ENCODE measurements around the gene ZNF527.
A peak's percentile ranks its signal among the peaks of the same experiment; 100 is the strongest.
"Not testable (repeated sequence)": the region's sequence is repeated elsewhere in the genome, so short reads cannot be mapped to it uniquely, and the experiment has no call there.

Gene ZNF527

DNA sequence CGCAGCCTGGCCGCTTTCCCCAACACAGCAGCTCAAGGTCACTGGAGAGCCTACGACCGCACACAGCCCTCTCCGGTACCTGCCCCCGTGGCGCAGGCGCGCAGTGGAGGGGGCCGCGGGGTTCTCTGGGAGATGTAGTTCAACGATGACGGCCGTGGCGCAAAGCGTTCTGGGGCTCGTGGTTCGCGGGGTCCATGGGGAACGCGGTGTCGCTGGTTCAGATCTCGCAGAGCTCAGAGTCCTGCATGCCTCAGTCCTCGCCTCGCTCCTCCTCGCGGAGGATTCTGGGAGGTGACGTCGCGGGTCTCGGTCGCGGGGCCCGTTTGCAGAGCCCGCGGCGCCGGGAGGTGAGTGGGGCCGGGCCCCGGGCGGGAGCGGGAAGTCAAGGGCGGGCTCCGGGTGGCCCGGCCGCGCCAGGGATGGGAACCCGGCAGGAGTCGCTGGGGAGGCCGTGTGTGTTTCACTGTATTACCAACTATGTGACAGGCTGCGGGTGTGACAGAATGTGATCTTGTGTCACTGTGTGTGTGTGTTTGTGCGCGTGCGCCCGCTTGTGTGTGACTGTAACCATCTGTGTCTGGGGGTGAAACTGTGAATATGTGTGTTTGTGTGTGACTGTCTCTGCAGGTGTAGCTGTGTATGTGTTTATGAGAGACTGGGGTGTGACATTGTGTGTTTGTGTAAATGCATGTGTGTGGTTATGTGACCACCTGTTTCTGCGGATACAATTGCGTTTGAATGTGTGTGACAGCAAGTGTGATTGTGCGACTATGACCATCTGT is at the start of gene ZNF527:
Gene ZNF527, plus strand, starts transcription at position 220 of the 782 bp plus-strand sequence. CDS start 3,100 bp downstream, outside the sequence.
- DNase-seq (ENCODE audit: low read depth, low spot score) = peak; percentile 83

DNA sequence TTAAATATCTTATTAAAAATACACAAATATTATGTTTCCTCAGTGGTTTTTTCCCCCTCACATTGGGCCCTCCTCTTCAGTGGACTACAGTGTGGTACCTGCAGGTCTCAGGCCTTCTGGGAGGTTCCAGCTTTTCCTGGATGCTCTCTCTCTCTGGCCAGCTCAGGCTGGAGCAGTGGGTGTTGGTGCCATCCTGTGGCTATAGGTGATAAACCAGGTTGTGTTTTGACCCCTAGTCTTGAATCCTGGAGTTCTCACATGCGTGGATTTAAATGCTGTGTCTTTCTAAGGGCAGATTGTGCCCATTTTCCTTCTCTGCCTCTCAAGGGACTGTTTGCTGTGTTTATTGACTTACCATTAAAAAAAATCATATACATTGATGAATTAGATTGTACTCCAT is 41.2 kb upstream of the ZNF527 start:
- no peak for DNase-seq (ENCODE audit: low read depth, low spot score)

DNA sequence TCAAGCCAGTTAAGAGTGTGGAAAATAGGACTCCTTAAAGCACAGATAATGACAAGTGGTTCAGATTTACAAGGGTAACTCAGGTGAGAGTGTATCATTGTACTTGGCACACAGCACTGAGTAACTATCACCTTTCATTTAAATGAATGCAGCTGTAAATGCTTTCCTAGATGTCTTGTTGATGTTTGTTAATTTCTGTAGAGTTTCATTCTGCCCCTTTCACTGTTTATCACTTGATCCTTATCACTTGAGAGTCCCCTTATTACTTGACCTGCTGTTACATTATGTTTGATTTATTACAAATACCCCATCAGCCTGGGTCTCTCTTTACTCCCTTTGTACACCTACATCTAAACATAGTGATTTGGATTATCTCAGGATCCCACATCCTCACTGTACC is 38.1 kb upstream of the ZNF527 start:
- no peak for DNase-seq (ENCODE audit: low read depth, low spot score)

DNA sequence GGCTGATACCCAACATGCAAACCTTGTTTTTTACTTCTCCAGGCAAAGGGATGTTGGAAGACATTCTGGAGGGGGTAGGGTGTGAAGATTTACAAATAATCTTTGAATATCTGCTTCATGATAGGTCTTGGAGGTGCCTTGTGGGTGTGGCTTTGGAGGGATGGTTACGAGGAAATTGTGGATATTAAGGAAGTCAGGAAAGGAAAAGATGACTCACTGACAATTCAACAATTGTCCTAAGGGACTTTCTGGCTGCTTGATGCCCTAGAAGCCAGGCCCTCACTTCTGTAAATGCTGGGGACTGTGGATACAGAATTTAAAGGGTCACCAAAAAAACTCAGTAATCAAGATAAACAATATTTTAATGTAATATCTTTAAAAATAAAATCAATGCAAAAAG is 37.4 kb upstream of the ZNF527 start:
- DNase-seq (ENCODE audit: low read depth, low spot score) = no peak

DNA sequence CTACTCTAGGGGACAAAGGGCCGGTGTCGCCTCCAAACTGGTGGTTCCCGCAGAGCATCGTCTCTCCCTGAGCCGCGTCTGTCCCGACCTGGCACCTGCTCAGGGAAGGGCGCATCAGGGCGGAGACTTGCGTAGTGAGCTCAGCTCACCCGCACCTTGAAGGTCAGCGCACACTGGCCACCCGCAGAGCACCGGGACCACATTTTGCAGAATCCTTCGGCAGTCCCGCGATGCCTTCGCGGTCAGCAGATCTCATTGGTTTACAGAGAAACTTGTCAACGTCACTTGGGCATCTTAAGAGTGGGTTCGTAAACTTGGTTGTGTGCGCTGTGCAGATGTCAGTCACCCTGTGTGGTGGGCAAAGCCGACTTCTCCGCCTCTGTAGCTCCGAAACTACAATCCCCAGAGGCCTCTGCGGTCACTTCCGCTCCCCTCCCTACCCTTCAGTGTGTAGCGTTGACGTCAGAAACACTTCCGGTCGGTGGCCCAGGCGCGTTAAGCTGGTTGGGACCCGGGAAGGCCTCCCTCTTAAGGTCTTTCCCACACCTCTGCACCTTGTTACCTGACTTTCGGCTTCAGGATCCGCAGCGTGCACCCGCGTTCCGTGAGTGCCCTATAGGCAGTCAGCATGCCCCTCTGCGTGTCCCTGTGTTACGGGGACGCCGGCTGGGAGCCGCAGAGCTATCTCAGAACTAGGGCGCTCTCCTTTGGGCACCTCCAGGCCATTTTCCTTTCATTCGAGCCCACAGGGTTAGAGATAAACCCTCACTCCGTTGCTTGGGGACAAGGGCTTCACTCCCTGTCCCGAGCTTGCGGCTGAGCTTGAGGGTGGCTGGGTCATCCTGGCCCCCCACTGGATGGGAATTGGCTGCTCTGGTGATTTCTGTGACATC is 36.5 kb upstream of the ZNF527 start:
- DNase-seq (ENCODE audit: low read depth, low spot score) = peak; percentile 79

DNA sequence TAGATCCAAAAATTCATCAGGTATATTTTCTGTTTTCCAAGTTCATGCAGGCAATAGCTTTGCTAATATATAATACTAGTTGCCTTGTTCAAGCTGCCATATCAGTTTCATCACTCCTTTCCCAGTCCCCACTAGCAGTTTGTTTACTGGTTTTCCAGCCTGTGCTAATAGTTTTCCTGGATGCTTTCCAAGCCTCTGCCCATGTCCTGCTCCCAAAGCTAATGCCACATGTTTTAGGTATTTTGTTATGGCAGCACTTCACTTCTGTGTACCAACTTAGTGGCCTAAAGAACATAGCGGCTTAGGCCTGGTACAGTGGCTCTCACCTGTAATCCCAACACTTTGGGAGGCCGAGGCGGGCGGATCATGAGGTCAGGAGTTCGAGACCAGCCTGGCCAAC is 28.1 kb upstream of the ZNF527 start:
- DNase-seq (ENCODE audit: low read depth, low spot score) = no peak

DNA sequence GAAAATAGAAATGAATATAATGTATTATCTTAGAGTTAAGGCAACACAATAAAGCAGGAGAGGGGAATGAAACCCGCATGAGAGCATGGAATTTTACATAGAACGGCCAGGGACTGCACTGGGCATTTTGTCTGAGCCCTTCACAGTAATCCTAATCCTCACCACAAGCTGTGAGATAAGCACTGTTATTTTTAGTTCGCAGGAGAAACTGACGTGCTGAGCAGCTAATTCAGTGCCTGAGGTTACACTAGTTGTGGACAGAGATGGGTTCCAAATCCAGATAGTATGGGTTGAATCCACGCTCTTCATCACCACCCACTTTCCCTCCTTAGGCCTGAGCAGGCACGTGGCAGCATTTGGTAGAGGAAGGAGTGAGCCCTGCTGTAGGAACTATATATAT is 24.8 kb upstream of the ZNF527 start:
- no peak for DNase-seq (ENCODE audit: low read depth, low spot score)

DNA sequence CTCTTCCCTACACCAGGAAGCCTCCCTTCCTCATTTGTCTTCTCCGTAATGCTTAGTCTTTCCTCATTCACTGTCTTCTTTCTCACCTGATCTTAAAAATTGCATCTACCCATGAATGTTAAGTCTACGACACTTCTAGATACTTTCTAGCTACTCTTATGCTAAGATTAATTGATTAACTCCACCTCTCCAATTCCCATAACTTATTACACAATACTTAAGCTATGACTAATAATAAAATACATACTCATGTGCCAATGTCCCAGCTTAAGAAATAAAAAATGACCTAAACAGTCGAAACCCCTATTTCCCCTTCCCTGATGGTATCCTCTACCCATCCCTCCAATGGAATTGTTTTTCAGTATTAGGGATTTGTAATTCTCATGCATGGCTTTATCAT is 22.8 kb upstream of the ZNF527 start:
- DNase-seq (ENCODE audit: low read depth, low spot score) = no peak

DNA sequence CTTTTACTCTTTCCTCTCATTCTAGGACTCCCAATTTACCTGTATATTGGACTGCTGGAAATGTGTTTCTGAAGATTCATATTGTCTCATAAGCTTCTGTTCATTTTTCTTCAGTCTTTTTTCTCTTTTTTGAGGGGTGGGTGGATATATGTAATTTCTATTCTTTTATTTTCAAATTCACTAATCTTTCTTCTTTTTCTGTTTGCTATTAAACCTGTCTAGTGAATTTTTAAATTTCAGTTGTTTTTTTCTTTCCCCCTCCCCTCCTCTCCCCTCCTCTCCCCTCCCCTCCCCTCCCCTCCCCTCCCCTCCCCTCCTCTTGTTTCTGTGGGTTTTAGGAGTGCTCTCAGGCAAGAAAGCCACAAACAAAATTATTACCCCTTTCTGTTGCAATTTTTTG is 16.9 kb upstream of the ZNF527 start:
- DNase-seq (ENCODE audit: low read depth, low spot score) = no peak

DNA sequence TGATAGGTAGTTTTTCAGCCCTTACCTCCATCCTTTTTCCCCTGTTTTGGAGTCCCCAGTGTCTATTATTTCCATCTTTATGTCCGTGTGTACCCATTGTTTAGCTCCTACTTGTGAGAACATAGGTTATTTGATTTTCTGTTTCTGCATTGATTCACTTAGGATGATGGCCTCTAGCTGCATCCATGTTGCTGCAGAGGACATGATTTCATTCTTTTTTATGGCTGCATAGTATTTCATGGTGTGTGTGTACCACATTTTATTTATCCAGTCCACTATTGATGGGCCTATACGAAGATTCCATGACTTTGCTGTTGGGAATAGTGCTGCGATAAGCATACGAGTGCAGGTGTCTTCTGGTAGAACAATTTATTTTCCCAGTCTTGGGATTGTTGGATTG is 15.0 kb upstream of the ZNF527 start:
- DNase-seq (ENCODE audit: low read depth, low spot score) = no peak

DNA sequence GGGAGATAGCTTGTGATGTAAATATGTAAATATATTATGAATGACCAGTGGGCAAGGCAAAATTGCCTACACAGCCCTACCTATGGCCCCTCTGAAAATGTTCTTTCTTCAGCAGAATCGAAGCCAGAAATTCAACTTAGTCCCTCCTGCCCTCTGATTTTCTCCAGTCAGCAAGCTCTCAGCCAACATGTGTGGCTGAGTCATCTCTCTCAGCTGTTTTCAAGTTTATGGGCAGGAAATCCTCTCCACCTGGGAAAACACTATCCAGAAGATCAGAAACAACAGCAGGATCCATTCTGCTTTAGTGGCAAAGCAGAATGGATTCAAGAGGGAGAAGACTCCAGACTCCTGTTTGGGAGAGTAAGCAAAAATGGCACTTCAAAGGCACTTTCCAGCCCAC is 8.9 kb upstream of the ZNF527 start:
- DNase-seq (ENCODE audit: low read depth, low spot score) = no peak

DNA sequence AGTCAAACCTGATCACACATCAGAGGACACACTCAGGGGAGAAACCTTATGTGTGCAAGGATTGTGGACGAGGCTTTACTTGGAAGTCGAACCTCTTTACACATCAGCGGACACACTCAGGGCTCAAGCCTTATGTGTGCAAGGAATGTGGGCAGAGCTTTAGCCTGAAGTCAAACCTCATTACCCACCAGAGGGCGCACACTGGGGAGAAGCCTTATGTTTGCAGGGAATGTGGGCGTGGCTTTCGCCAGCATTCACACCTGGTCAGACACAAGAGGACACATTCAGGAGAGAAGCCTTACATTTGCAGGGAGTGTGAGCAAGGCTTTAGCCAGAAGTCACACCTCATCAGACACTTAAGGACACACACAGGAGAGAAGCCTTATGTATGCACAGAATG is 8.2 kb upstream of the ZNF527 start:
- no peak for DNase-seq (ENCODE audit: low read depth, low spot score)

DNA sequence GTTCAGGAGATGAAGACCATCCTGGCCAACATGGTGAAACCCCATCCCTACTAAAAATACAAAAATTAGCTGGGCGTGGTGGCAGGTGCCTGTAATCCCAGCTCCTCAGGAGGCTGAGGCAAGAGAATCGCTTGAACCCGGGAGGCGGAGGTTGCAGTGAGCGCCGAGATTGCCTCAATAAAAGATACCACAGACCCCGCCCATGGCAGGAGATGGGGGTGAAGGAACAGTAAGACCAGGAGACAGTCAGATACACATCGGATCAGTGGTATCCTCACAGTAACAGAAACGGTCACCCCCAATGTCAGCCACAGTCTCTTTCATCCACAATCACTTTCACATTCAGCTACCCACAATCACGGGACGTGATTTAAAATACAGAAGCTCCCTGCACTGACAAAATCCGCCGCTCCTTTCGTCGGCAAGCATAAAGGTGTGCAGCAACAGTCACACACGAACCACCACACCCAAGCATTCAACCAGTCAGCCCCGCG is 466 bp upstream of the ZNF527 start:
- DNase-seq (ENCODE audit: low read depth, low spot score) = not testable (repeated sequence)

DNA sequence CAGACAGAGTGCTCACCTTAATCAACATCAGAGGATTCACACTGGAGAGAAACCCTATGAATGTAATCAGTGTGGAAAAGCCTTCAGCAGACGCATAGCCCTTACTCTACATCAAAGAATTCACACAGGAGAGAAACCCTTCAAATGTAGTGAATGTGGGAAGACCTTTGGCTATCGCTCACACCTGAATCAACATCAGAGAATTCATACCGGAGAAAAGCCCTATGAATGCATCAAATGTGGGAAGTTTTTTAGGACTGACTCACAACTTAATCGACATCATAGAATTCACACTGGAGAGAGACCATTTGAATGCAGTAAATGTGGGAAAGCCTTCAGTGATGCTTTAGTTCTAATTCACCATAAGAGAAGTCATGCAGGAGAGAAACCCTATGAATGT is 18.3 kb downstream of the ZNF527 start:
- DNase-seq (ENCODE audit: low read depth, low spot score) = no peak

DNA sequence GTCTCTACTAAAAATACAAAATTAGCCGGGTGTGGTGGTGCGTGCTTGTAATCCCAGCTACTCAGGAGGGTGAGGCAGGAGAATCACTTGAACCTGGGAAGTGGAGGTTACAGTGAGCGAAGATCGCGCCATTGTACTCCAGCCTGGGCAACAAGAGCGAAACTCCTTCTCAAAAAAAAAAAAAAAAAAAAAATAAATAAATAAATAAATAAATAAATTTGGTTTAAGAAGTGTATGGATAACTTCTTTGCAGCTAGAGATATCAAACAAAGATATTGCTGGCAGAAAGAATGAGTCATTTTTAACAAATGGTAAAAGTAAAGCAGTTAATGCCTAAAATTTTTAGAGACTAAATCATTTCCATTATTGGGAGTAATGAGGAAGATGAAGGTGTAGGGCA is 20.5 kb downstream of the ZNF527 start:
- not testable (repeated sequence) for DNase-seq (ENCODE audit: low read depth, low spot score)

DNA sequence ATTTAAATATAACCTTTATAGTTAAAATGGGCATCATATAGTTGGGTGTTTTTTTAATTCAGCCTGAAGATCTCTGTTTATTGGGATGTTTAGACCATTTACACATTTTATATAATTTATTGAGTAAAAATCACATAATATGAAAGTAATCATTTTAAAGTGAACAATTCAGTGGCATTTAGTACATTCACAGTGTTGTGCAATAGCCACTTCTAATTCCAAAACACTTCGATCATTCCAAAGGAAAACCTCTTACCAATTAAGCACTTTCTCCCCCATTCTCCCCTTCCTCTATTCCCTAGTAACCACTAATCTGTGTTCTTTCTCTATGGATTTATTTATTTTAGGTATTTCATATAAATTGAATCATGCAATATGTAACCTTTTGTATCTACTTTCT is 30.2 kb downstream of the ZNF527 start:
- no peak for DNase-seq (ENCODE audit: low read depth, low spot score)

DNA sequence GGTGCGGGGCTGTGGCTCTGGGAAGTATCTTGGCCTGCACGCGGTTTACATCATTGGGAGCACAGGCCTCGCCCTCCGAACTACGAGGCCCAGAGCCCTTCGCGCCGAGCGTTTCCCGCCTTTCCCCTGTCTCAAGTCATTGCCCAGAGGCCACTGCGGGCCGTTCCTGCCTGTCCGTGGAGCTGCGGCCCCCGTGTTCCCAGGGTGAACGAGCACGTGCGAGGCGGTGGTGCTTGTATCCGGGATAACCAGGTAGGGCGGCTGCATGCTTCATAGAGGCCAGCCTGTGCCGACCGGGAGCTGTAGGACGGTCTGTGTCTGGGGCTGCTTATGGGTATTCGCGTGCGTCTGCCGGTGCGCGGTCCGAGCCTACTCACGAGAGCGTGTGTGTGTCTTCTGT is 32.5 kb downstream of the ZNF527 start:
- DNase-seq (ENCODE audit: low read depth, low spot score) = no peak

DNA sequence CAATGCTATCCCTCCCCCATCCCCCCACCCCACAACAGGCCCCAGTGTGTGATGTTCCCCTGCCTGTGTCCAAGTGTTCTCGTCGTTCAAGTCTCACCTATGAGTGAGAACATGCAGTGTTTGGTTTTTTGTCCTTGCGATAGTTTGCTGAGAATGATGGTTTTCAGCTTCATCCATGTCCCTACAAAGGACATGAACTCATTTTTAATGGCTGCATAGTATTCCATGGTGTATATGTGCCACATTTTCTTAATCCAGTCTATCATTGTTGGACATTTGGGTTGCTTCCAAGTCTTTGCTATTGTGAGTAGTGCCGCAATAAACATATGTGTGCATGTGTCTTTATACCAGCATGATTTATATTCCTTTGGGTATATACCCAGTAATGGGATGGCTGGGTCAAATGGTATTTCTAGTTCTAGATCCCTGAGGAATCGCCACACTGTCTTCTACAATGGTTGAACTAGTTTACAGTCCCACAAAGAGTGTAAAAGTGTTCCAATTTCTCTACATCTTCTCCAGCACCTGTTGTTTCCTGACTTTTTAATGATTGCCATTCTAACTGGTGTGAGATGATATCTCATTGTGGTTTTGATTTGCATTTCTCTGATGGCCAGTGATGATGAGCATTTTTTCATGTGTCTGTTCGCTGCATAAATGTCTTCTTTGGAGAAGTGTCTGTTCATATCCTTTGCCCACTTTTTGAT is 35.4 kb downstream of the ZNF527 start:
- not testable (repeated sequence) for DNase-seq (ENCODE audit: low read depth, low spot score)

DNA sequence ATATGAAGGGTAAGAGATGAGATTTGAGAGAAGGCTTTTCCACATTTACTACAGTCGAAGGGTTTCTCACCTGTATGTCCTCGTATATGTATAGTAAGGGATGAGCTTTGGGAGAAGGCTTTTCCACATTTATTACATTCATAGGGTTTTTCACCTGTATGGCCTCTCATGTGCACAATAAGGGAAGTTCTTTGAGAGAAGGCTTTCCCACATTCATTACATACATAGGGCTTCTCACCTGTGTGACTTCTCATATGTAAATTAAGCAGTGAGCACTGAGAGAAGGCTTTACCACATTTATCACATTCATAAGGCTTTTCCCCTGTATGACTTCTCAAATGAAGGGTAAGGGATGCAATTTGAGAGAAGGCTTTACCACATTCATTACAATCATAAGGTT is 41.8 kb downstream of the ZNF527 start:
- no peak for DNase-seq (ENCODE audit: low read depth, low spot score)

DNA sequence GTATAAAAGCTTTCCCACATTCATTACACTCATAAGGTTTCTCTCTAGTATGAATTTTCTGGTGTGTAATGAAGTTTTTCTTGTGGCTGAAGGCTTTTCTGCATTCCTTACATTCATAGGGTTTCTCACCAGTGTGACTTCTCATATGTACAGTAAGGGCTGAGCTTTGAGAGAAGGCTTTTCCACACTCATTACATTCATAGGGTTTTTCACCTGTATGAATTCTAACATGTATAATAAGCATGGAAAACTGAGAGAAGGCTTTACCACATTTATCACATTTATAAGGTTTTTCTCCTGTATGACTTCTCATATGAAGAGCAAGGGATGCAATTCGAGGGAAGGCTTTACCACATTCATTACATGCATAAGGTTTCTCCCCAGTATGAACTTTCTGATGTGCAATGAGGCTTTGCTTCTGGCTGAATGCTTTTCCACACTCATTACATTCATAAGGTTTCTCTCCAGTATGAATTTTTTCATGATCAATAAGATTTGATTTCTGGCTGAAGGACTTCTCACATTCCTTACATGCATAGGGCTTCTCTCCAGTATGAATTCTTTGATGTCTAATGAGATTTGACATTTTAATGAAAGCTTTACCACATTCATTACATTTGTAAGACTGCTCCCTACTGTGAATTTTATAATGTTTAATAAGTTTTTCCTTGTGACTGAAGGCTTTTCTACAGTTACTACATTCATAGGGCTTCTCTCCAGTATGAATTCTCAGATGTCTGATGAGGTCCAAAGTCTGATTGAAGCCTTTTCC is 42.6 kb downstream of the ZNF527 start:
- no peak for DNase-seq (ENCODE audit: low read depth, low spot score)
